HCT116 (cell line): ENCODE results near the gene APOA1.

Source experiments
- ATF3 ChIP-seq: IDR thresholded peaks from 2 replicates; pipeline ENCODE4 v1.6.1; 2012
- CTCF ChIP-seq, 3 experiments: fragments of 200-600 bp in 1 of 3; sonication (generic) in 1 of 3; IDR thresholded peaks in 2 of 3; conservative IDR thresholded peaks in 1 of 3; 2 replicates each; pipeline ENCODE4 v1.5.1; 2012 to 2017; ENCODE audit warnings: low read depth in 2 of 3, low read length in 2 of 3, antibody characterized with exemption in 1 of 3, borderline replicate concordance in 1 of 3, control low read depth in 1 of 3, mild to moderate bottlenecking in 1 of 3, mixed read lengths in 1 of 3, mixed run types in 1 of 3, moderate library complexity in 1 of 3; ENCODE audit not compliant: insufficient read depth in 1 of 3
- EZH2 ChIP-seq: fragments of 200-600 bp; sonication (generic); IDR thresholded peaks from 2 replicates; pipeline ENCODE4 v1.6.1; 2017; ENCODE audit warnings: antibody characterized with exemption, mixed run types
- JUND ChIP-seq: IDR thresholded peaks from 2 replicates; pipeline ENCODE4 v1.6.1; 2012
- POLR2AphosphoS5 ChIP-seq: IDR thresholded peaks from 2 replicates; pipeline ENCODE4 v1.6.1; 2011; ENCODE audit warnings: mild to moderate bottlenecking, low read depth, low read length, moderate library complexity
- SP1 ChIP-seq: IDR thresholded peaks from 2 replicates; pipeline ENCODE4 v1.6.1; 2012; ENCODE audit warnings: low read depth
- YY1 ChIP-seq: IDR thresholded peaks from 2 replicates; pipeline ENCODE4 v1.6.1; 2011; ENCODE audit warnings: low read length, low read depth, moderate library complexity, mild to moderate bottlenecking; ENCODE audit not compliant: insufficient replicate concordance; ENCODE audit errors: extremely low read depth
- ZNF274 ChIP-seq: fragments of 200-500 bp; sonication (Bioruptor generic); IDR thresholded peaks from 2 replicates; pipeline ENCODE4 v1.6.1; 2014; ENCODE audit warnings: mild to moderate bottlenecking, low read depth, low read length, inconsistent platforms

GRCh38 chr11:116882386-116882785 lies 45.0 kb upstream of the APOA1 start:
- TF ChIP-seq JUND = no peak
- no peak for TF ChIP-seq ATF3
- no peak for TF ChIP-seq ZNF274
- no peak for TF ChIP-seq YY1
- TF ChIP-seq EZH2 = no peak
- no peak for TF ChIP-seq POLR2AphosphoS5
- TF ChIP-seq SP1 = no peak
- TF ChIP-seq CTCF (IDR thresholded peaks at IDR 0.05 in 2 of 3, conservative IDR thresholded peaks at IDR 0.05 in 1 of 3; ENCODE audit: borderline replicate concordance in 1 of 3, insufficient read depth in 1 of 3, low read depth in 2 of 3, low read length in 2 of 3) = no peak
